GM19239 (cell line): ENCODE measurements around the gene PCBP3.
A peak's percentile ranks its signal among the peaks of the same experiment; 100 is the strongest.
"Not testable (repeated sequence)": the region's sequence is repeated elsewhere in the genome, so short reads cannot be mapped to it uniquely, and the experiment has no call there.

Source experiments
- DNase-seq: peaks from one replicate; pipeline ENCODE4 v3.0.0; 2011; ENCODE audit warnings: low spot score; ENCODE audit not compliant: insufficient read length
- FAIRE-seq: peaks from 2 replicates; lab custom pipeline; 2011; peaks lifted over from hg19 to GRCh38; lab: Jason Lieb, UNC

The PCBP3 gene

DNA sequence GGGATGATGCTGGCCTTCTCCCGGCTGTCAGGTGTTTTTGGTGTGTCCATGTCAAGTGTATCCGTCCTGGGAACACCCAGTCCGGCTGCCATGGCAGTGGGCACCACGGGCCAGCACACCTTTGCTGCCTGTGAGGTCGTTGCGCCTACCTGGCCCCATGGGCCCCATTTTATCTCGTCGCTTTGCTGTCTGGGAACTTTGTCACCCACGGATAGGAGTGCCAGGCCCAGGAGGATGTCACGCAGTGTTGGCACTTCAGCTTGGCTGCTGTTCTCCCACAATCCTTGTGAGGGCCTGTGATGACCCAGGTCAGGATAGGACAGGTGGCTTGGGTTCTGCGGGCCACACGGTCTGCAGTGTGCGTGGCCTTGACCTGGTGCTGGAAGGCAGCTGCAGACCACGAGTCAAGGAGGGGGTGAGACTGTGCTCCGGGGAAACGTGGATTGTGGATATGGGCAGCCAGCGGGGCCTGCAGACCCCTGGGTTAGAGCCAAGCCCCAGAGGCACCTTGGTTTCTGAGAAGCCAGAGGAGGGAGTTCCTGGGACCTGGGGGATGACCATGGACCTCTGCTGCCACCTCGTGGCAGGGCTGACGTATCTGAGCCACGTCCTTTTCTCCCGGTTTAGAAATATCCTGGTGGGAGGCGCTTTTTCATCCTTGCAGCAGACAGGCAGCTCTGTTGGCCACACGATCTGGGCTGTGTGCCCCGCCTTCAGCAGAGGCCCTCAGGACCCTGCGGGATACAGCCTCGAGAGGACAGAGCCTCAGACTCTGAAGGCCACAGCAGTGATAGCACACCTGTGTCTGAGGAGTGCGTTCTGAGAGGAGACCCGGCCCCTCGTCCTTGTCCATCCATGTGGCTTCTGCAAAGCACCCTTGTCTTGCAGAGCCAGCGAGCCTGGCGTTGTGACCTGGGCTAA is 176.9 kb downstream of the PCBP3 start:
- FAIRE-seq = peak; percentile 66
- DNase-seq = peak; percentile 90

- DNase-seq = no peak
- no peak for FAIRE-seq
Observed at GRCh38 chr21:45821315-45821962, 177.9 kb downstream of the PCBP3 start.

GRCh38 chr21:45821998-45822397 is 178.5 kb downstream of the PCBP3 start:
- DNase-seq (no peak), FAIRE-seq (no peak)

GRCh38 chr21:45822429-45823099 is 179.0 kb downstream of the PCBP3 start:
- no peak for FAIRE-seq
- no peak for DNase-seq

DNA sequence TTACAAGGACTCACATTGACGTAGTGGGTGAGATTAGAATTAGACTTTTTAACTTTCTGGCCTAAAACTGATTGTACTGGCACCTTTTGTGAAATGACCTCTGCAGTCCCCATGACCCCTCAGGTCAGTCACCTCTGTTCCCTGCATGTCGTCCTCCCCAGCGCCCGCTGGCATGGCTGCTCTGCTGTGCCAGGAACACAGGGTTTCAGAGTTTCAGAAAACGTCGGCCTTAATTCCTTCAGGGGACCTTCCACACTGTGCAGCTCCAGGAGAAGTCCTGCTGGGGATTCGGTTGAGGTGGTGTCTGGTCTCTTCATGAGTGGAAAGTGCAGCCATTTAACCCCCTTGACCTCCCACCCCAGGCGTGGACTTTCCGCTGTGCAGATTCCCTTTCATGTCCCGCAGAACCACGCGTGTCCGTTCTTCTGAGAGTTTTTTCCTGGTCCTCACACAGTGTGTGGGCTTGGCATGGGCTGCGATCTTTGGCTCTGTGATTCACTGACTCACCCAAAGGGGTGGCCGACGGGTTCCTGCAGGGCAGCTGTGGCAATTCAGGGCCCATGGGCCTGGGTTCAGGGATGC is 179.7 kb downstream of the PCBP3 start:
- FAIRE-seq (no peak), DNase-seq (no peak)

GRCh38 chr21:45824546-45825215 is 181.2 kb downstream of the PCBP3 start:
- no peak for DNase-seq
- FAIRE-seq = no peak

- FAIRE-seq = no peak
- no peak for DNase-seq
Observed at GRCh38 chr21:45825219-45825618, 181.7 kb downstream of the PCBP3 start.

DNA sequence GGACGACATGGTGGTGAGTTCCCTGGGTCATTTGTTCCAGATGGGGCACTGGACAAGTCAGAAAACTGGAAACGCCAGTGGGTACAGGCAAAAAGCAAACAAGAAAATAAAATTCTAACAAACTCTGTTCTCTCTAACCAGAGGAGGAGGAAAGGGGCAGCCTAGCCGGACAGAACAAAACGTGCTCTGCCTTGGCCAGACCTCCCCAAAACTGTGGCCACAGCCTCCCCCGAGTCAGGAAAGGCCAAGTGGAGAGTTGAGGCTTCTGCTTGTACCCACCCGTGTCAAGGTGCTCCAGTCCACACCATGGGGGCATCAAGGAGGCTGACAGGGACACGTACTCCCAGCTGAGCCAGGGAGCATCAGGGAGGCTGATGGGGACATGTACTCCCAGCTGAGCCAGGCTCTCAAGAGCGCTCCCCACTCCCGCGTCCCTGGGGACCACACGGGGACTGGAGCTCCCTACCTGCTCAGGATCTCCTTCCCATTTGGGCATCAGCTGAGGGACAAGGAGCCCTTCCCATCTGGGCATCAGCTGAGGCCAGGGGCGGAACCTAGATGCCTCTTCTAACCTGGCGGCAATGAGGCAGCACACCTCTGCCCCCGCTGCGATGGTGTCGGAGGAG is 183.3 kb downstream of the PCBP3 start:
- DNase-seq = no peak
- FAIRE-seq = no peak

- DNase-seq (no peak), FAIRE-seq (peak; percentile 11)
Observed at GRCh38 chr21:45827302-45827692, 183.8 kb downstream of the PCBP3 start.

- FAIRE-seq (no peak), DNase-seq (no peak)
Observed at GRCh38 chr21:45827881-45828579, 184.5 kb downstream of the PCBP3 start.

DNA sequence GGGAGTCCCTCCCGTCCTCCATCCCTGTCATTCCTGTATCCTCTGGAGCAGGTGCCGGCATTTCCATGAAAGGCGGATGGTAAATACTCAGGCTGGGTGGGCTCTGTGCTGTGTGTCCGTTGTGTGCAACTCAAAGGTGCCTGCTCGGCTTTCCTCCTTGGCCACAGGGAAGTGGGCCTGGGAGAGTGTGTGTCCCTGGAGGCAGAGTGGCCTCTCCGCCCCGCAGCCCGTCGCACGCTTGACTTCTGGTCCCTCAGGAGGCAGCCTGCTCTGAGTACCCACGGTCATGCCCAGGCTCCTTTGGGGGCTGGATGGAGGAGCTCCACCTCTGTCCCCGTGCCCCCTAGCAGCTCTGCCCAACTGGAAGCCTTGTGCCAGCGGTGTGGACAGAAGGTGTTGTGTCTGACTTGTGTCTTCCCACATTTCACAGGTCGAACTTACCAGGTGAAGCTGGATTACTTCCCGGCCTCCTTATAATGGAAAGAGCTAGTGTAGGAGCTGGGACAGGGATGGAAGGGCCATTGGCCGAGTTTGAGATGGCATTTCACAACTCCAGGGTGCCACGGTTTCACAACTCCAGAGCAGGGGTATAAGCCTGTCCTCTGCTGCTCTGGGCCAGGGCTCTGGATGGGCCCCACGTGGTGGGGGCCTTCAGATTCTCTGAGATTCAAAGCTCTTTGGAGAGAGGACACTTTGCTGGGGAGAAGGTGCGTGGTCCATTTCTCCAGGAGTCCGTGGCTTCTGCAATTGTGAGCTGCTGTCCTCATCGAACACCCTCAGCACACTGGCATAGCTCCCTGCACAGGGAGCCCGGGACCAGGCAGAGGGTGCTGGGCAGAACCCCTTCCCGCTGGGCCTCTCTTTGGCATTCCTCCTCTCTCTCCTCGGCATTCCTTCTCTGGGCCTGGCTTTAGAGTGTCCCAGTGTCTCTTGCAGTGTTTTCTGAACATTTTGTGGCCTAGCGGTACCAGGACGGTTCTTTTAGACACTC is 185.3 kb downstream of the PCBP3 start:
- DNase-seq (no peak), FAIRE-seq (no peak)

GRCh38 chr21:45829668-45830067 is 186.1 kb downstream of the PCBP3 start:
- FAIRE-seq (no peak), DNase-seq (no peak)

DNA sequence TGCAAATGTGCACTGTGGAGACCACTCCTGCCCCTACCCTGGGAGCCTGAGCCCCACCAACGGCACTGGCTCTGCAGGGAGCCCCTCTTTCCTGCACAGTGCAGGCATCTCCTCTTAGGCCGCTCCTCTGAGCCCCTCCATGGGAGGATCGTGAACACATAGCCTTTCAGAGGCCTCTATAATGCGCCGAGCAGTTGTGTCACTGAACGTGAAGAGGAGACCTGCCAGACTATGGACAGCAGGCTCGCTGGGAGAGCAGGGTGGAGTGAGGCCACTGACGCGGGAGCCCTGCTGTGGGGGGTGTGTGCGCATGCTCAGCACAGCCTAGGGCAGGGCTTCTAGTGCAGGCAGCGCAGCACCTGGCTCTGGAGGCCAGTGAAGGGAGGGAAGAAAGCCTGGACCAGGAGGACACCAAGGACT is 186.7 kb downstream of the PCBP3 start:
- FAIRE-seq = no peak
- DNase-seq = no peak

DNA sequence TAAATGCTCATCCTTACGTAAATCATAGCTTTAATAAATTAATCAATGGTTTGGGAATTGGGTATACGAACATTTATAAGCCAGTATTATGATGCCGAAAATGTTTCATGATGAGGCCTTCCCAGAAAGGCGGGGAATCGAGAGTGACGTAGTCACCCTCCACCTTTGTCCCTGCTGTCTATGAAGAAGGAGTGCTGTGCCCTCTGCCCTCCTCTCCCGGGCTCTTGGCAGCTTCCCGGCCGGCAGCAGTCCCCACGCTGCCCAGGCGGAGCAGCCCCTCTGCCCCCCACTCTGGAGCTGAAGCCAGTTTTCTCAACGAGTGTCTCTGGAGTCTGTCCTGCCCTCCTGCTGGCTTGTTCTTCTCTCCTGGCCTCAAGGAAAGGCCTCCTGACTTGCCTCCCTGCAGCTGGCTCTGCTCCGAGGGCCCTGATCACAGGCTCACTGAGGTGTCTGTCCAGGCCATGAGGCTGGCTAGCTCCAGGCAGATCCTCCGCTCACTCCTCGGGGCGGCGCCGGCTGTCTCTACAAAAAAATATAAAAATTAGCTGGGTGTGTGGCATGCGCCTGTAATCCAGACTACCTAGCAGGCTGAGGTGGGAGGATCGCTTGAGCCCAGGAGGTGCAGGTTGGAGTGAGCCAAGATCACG is 187.3 kb downstream of the PCBP3 start:
- no peak for FAIRE-seq

DNA sequence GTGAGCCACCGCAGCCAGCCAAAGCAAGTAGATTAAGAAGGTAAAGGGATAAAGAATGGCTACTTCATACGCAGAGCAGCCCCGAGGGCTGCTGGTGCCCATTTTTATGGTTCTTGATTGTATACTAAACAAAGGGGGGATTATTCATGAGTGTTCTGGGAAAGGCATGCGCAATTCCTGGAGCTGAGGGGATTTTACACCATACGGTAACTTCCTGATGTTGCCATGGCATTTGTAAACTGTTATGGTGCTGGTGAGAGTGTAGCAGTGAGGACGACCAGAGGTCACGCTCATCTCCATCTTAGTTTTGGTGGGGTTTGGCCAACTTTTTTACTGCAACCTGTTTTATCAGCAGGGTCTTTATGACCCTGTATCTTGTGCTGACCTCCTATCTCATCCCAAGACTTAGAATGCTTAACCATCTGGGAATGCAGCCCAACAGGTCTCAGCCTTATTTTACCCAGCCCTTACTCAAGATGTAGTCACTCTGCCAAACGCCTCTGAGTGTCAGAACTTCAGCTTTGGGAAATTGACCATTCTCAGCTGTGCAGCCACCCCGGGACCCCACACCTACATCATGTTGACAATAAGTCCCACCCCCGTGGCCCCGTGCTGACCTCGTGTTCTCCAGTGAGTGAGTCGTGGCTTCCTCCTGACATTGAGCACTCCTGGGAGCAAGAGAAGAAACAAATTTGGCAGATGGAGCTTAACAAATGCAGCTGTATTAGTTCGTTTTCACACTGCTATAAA is 188.6 kb downstream of the PCBP3 start:
- no peak for DNase-seq
- no peak for FAIRE-seq

More for the DNA sequence above, 187.3 kb downstream of the PCBP3 start:
- DNase-seq = no peak

DNA sequence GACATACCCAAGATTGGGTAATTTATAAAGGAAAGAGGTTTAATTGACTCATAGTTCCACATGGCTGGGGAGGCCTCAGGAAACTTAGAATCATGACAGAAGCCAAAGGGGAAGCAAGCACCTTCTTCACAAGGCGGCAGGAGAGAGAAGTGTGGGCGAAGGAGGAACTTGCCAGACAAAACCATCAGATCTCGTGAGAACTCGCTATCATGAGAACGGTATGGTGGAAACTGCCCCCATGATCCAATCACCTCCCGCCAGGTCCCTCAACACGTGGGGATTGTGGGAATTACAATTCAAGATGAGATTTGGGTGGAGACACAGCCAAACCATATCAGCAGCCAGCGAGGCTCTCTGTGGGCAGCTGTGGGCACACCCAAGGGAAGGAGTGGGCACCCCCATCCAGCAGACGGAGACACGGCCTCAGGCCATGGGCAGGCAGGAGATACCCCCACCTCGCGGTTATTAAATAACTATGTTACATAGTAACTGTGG is 189.3 kb downstream of the PCBP3 start:
- DNase-seq, FAIRE-seq: not testable (repeated sequence)
